Stimulated activated naive B cell treated with anti-CD40 and anti-IgM and Interleukin-4, amounts not matched to agents 10 μg/mL and 1 μg/mL and 100 μg/mL, for 72 hours (primary cell): ENCODE data around the gene S100A1.
"Not testable (repeated sequence)": the region's sequence is repeated elsewhere in the genome, so short reads cannot be mapped to it uniquely, and the experiment has no call there.

ENCODE experiments used
- ATAC-seq, 2 donors: fragments of 150-1000 bp; cut with Tn5 transposase; replicated peaks; 2 replicates each; pipeline ENCODE4 v1.10.0; 2021; ENCODE audit warnings: moderate library complexity in 1 of 2
- DNase-seq: peaks from one replicate; pipeline ENCODE4 v3.0.0; 2021
- H3K27ac Mint-ChIP-seq: one replicate; pipeline ENCODE4 v1.8.0; 2022; ENCODE audit warnings: mild to moderate bottlenecking, mixed read lengths
- H3K27me3 Mint-ChIP-seq, 2 donors: one replicate each; pipeline ENCODE4 v1.8.0; 2022; ENCODE audit warnings: mixed read lengths in 2 of 2
- H3K36me3 Mint-ChIP-seq, 2 donors: one replicate each; pipeline ENCODE4 v1.8.0; 2022; ENCODE audit warnings: mixed read lengths in 2 of 2, mild to moderate bottlenecking in 1 of 2
- H3K4me1 Mint-ChIP-seq, 2 donors: one replicate each; pipeline ENCODE4 v1.8.0; 2022; ENCODE audit warnings: mixed read lengths in 2 of 2, mild to moderate bottlenecking in 1 of 2
- H3K4me3 Mint-ChIP-seq, 2 donors: one replicate each; pipeline ENCODE4 v1.8.0; 2022; ENCODE audit warnings: mild to moderate bottlenecking in 2 of 2, mixed read lengths in 2 of 2, moderate library complexity in 1 of 2
- H3K9me3 Mint-ChIP-seq, 2 donors: one replicate each; pipeline ENCODE4 v1.8.0; 2022; ENCODE audit warnings: mixed read lengths in 2 of 2, mild to moderate bottlenecking in 1 of 2

S100A1 gene

GRCh38 chr1:153627715-153628626 lies at the start of gene S100A1:
S100A1 (plus strand) TSS chr1:153628434; CDS start chr1:153630522, 2,088 bp downstream.
- Mint-ChIP-seq H3K4me3 (peak within 1 kb of the TSS; percentile 66), H3K36me3 (peaks cover 3 to 7% of the 10 kb centered on the region in 2 donors), H3K27me3 (peaks cover 0 to 4% of the 10 kb centered on the region in 2 donors), H3K9me3 (peaks cover 0 to under 1% of the 10 kb centered on the region in 2 donors), H3K27ac (peak within 1 kb of the TSS; percentile 89), H3K4me1 (peaks cover 26 to 51% of the 10 kb centered on the region in 2 donors)
- DNase-seq (no peak), ATAC-seq (peak in 1 of 2 donors; percentile 10)

GRCh38 chr1:153578490-153578889 lies 49.7 kb upstream of the S100A1 start:
- DNase-seq: no peak
- Mint-ChIP-seq H3K27ac (no peak overlapping the region), H3K36me3 (no peaks in the 10 kb centered on the region)

DNA sequence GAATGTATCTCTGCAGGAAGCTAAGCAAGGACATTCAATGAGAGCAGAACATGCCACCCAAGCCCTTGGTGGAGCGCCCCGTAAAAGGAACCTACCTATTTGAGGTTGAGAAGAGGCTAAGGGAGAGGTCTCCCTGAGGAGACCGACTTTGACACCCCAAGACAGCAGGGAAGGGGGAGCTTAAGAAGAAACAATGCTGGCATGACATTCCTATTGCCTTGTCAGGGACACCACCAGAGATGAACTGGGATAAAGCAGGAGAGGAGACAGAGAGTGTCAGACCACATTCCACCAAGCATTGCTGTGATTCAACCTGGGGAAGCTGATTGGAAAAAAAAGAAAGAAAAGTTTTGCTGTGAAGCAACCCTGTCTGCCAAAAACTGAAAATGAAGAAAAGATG lies 49.3 kb upstream of the S100A1 start:
- H3K27me3 Mint-ChIP-seq: peaks cover 7 to 9% of the 10 kb centered on the region in 2 donors

More at GRCh38 chr1:153578490-153578889, 49.7 kb upstream of the S100A1 start:
- ATAC-seq: no peak
- Mint-ChIP-seq H3K27me3 (peaks cover 7 to 9% of the 10 kb centered on the region in 2 donors), H3K9me3 (no peaks in the 10 kb centered on the region), H3K4me1 (peaks cover 3 to 16% of the 10 kb centered on the region in 2 donors), H3K4me3 (no peak overlapping the region)

GRCh38 chr1:153582836-153583235 lies 45.4 kb upstream of the S100A1 start:
- H3K36me3 Mint-ChIP-seq, H3K27me3 Mint-ChIP-seq, H3K9me3 Mint-ChIP-seq, H3K27ac Mint-ChIP-seq, DNase-seq, H3K4me3 Mint-ChIP-seq, ATAC-seq, H3K4me1 Mint-ChIP-seq: not testable (repeated sequence)

More for the DNA sequence above, 49.3 kb upstream of the S100A1 start:
- no peak overlapping the region for H3K4me3 Mint-ChIP-seq
- no peaks in the 10 kb centered on the region for H3K9me3 Mint-ChIP-seq
- ATAC-seq (no peak), DNase-seq (no peak)
- H3K27ac Mint-ChIP-seq: no peak overlapping the region
- H3K4me1 Mint-ChIP-seq: peaks cover 3 to 12% of the 10 kb centered on the region in 2 donors
- no peaks in the 10 kb centered on the region for H3K36me3 Mint-ChIP-seq

- not testable (repeated sequence) for H3K27ac Mint-ChIP-seq, H3K9me3 Mint-ChIP-seq, H3K36me3 Mint-ChIP-seq, ATAC-seq, DNase-seq, H3K4me1 Mint-ChIP-seq, H3K27me3 Mint-ChIP-seq, H3K4me3 Mint-ChIP-seq
These were observed 44.7 kb upstream of the S100A1 start for GRCh38 chr1:153583514-153583913.

GRCh38 chr1:153583976-153584375 lies 44.3 kb upstream of the S100A1 start:
- no peaks in the 10 kb centered on the region for H3K9me3 Mint-ChIP-seq
- ATAC-seq (no peak), DNase-seq (no peak)
- no peak overlapping the region for H3K27ac Mint-ChIP-seq
- no peak overlapping the region for H3K4me3 Mint-ChIP-seq
- peaks cover 0 to 2% of the 10 kb centered on the region in 2 donors for H3K4me1 Mint-ChIP-seq
- no peaks in the 10 kb centered on the region for H3K27me3 Mint-ChIP-seq
- H3K36me3 Mint-ChIP-seq: no peaks in the 10 kb centered on the region

DNA sequence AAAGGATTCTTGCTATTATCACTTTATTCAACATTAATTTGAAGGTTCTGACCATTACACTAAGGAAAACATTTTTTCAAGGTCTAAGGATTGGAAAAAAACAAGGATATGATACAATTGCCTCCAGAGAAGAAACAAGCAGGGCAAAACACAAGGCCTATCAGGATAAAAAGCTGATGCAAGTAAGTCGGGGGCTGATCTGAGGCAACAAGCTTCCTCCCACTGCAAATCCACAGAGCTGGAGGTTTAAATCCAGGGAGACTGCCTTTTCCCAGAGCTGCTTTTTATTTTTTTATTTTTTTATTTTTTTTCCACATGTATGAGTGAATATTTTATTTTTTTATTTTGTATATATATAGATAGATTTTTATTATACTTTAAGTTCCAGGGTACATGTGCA lies 43.2 kb upstream of the S100A1 start:
- peaks cover 0 to 2% of the 10 kb centered on the region in 2 donors for H3K4me1 Mint-ChIP-seq
- no peaks in the 10 kb centered on the region for H3K27me3 Mint-ChIP-seq
- no peaks in the 10 kb centered on the region for H3K36me3 Mint-ChIP-seq
- no peak overlapping the region for H3K27ac Mint-ChIP-seq
- ATAC-seq (no peak), DNase-seq (no peak)
- H3K4me3 Mint-ChIP-seq: no peak overlapping the region
- no peaks in the 10 kb centered on the region for H3K9me3 Mint-ChIP-seq

- H3K4me1 Mint-ChIP-seq: peaks cover 0 to 2% of the 10 kb centered on the region in 2 donors
- H3K9me3 Mint-ChIP-seq: no peaks in the 10 kb centered on the region
- no peaks in the 10 kb centered on the region for H3K36me3 Mint-ChIP-seq
- no peak overlapping the region for H3K4me3 Mint-ChIP-seq
- DNase-seq: no peak
- no peak for ATAC-seq
- H3K27ac Mint-ChIP-seq: no peak overlapping the region
- H3K27me3 Mint-ChIP-seq: no peaks in the 10 kb centered on the region
These were observed 41.9 kb upstream of the S100A1 start for GRCh38 chr1:153586347-153586746.

- Mint-ChIP-seq H3K27me3 (no peaks in the 10 kb centered on the region), H3K4me1 (peaks cover 0 to 2% of the 10 kb centered on the region in 2 donors), H3K27ac (no peak overlapping the region), H3K4me3 (no peak overlapping the region), H3K9me3 (no peaks in the 10 kb centered on the region), H3K36me3 (no peaks in the 10 kb centered on the region)
- no peak for ATAC-seq
- DNase-seq: no peak
These were observed 40.9 kb upstream of the S100A1 start for GRCh38 chr1:153587314-153587713.

DNA sequence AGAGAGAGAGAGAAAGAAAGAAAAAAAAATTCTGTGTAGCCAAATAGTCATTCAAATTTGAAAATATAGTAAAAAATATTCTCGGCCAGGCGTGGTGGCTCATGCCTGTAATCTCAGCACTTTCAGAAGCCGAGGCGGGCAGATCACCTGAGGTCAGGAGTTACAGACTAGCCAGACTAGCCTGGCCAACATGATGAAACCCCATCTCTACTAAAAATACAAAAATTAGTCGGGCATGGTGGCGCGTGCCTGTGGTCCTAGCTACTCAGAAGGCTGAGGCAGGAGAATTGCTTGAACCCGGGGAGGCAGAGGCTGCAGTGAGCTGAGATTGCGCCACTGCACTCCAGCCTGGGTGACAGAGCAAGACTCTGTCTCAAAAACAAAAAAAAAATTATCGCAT lies 40.2 kb upstream of the S100A1 start:
- DNase-seq, ATAC-seq, H3K4me3 Mint-ChIP-seq, H3K36me3 Mint-ChIP-seq, H3K27me3 Mint-ChIP-seq, H3K9me3 Mint-ChIP-seq, H3K4me1 Mint-ChIP-seq, H3K27ac Mint-ChIP-seq: not testable (repeated sequence)

DNA sequence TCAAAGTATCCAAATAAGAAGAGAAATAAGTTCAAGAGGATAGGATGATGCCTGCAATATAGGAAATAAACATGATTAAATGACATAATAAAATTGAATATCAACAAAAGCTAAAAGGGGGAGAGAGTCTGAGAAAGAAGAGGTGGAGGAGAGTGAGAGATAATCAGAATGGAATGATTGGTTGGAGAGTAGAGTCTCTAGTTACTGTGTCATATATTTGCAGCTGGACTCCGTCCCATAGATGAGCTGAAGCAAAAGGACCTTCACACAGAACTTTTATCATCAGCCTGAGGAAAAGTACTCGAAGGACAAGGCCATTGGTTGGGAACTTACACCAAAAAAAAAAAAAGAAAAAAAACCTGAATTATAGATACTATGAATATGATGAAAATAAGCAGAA lies 39.8 kb upstream of the S100A1 start:
- Mint-ChIP-seq H3K9me3 (no peaks in the 10 kb centered on the region), H3K4me1 (peaks cover 0 to 2% of the 10 kb centered on the region in 2 donors), H3K36me3 (no peaks in the 10 kb centered on the region), H3K4me3 (no peak overlapping the region), H3K27me3 (no peaks in the 10 kb centered on the region), H3K27ac (no peak overlapping the region)
- ATAC-seq (no peak), DNase-seq (no peak)

- no peak for ATAC-seq
- H3K27ac Mint-ChIP-seq: no peak overlapping the region
- no peak for DNase-seq
- H3K9me3 Mint-ChIP-seq: no peaks in the 10 kb centered on the region
- H3K4me3 Mint-ChIP-seq: no peak overlapping the region
- H3K36me3 Mint-ChIP-seq: no peaks in the 10 kb centered on the region
- peaks cover 10 to 11% of the 10 kb centered on the region in 2 donors for H3K4me1 Mint-ChIP-seq
- H3K27me3 Mint-ChIP-seq: no peaks in the 10 kb centered on the region
These were observed 35.5 kb upstream of the S100A1 start for GRCh38 chr1:153592748-153593147.

GRCh38 chr1:153597206-153597605 lies 31.0 kb upstream of the S100A1 start:
- no peaks in the 10 kb centered on the region for H3K36me3 Mint-ChIP-seq
- peak overlapping the region; percentile 96 for H3K27ac Mint-ChIP-seq
- peak overlapping the region; percentile 50 to 63 for H3K4me3 Mint-ChIP-seq
- H3K9me3 Mint-ChIP-seq: no peaks in the 10 kb centered on the region
- peak; percentile 22 for DNase-seq
- H3K4me1 Mint-ChIP-seq: peaks cover 28 to 47% of the 10 kb centered on the region in 2 donors
- H3K27me3 Mint-ChIP-seq: no peaks in the 10 kb centered on the region
- ATAC-seq: peak; percentile 65 to 66

GRCh38 chr1:153598309-153599172 lies 29.7 kb upstream of the S100A1 start:
- Mint-ChIP-seq H3K9me3 (no peaks in the 10 kb centered on the region), H3K27ac (peak overlapping the region; percentile 96), H3K27me3 (no peaks in the 10 kb centered on the region), H3K4me3 (peak overlapping the region; percentile 51 to 76), H3K4me1 (peaks cover 28 to 54% of the 10 kb centered on the region in 2 donors), H3K36me3 (no peaks in the 10 kb centered on the region)
- DNase-seq (peak; percentile 84), ATAC-seq (peak; percentile 98)
